GM12878 (cell line): ENCODE results near the gene MACF1.

Source experiments
- EZH2 ChIP-seq: IDR thresholded peaks from 2 replicates; pipeline ENCODE4 v1.6.1; 2012; ENCODE audit warnings: low read depth, mild to moderate bottlenecking, control low read depth, inconsistent platforms, low read length, borderline replicate concordance; ENCODE audit not compliant: control insufficient read depth
- FOXM1 ChIP-seq: IDR thresholded peaks from 2 replicates; pipeline ENCODE4 v1.6.1; 2012; ENCODE audit warnings: low read depth, mild to moderate bottlenecking, inconsistent platforms, low read length, moderate library complexity
- JUND ChIP-seq: IDR thresholded peaks from 2 replicates; pipeline ENCODE4 v1.6.1; 2012; ENCODE audit warnings: low read depth, mild to moderate bottlenecking, low read length, improper control_type of control experiment, moderate library complexity
- SP1 ChIP-seq: IDR thresholded peaks from one replicate; pipeline ENCODE4 v1.6.1; 2011; ENCODE audit warnings: low read depth, low read length
- YBX1 ChIP-seq: fragments of 450-650 bp; IDR thresholded peaks from 2 replicates; pipeline ENCODE4 v1.6.1; 2016; ENCODE audit warnings: antibody characterized with exemption
- TF ChIP-seq, protein P1 (sequence below), 3 experiments: IDR thresholded peaks in 2 of 3; conservative IDR thresholded peaks in 1 of 3; 2 replicates each; pipeline ENCODE4 v1.5.1; 2011; ENCODE audit warnings: low read depth in 3 of 3, low read length in 3 of 3, mild to moderate bottlenecking in 3 of 3, control low read depth in 2 of 3, moderate library complexity in 2 of 3, inconsistent platforms in 1 of 3, mixed read lengths in 1 of 3; ENCODE audit not compliant: control insufficient read depth in 2 of 3, insufficient read depth in 1 of 3; ENCODE audit errors: extremely low read depth in 1 of 3
- TF ChIP-seq, protein P2 (sequence below): fragments of 450-650 bp; IDR thresholded peaks from 2 replicates; pipeline ENCODE4 v1.6.1; 2014; ENCODE audit warnings: mild to moderate bottlenecking

DNA sequence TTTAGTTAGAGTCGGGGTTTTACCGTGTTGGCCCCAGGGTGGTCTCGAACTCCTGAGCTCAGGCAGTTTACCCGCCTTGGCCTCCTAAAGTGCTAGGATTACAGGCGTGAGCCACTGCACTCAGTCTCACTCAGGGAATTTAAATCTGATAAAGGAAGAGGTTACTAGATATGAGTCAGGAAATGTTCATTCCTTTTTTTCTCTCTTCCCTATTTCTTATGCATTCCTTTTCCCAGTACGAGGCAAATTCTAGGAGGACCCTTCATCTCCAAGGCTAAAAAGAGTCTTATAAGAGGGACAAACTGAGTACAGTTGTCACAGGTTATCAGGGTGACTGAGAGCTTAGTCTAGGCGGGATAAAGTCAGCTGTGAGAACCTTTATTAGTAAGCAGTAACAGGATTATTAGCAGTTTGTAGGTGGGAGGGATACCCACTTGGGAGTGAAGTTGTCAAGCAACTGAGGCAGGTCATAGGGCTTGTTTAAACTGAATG lies 9.1 kb downstream of the MACF1 start:
- TF ChIP-seq YBX1 (no peak), FOXM1 (no peak), JUND (no peak), EZH2 (no peak), SP1 (no peak)
- TF ChIP-seq, protein P1, sequence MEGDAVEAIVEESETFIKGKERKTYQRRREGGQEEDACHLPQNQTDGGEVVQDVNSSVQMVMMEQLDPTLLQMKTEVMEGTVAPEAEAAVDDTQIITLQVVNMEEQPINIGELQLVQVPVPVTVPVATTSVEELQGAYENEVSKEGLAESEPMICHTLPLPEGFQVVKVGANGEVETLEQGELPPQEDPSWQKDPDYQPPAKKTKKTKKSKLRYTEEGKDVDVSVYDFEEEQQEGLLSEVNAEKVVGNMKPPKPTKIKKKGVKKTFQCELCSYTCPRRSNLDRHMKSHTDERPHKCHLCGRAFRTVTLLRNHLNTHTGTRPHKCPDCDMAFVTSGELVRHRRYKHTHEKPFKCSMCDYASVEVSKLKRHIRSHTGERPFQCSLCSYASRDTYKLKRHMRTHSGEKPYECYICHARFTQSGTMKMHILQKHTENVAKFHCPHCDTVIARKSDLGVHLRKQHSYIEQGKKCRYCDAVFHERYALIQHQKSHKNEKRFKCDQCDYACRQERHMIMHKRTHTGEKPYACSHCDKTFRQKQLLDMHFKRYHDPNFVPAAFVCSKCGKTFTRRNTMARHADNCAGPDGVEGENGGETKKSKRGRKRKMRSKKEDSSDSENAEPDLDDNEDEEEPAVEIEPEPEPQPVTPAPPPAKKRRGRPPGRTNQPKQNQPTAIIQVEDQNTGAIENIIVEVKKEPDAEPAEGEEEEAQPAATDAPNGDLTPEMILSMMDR (IDR thresholded peaks at IDR 0.05 in 2 of 3, conservative IDR thresholded peaks at IDR 0.05 in 1 of 3; ENCODE audit: control insufficient read depth in 2 of 3, extremely low read depth in 1 of 3, insufficient read depth in 1 of 3, low read depth in 3 of 3, low read length in 3 of 3) = no peak
- TF ChIP-seq, protein P2, sequence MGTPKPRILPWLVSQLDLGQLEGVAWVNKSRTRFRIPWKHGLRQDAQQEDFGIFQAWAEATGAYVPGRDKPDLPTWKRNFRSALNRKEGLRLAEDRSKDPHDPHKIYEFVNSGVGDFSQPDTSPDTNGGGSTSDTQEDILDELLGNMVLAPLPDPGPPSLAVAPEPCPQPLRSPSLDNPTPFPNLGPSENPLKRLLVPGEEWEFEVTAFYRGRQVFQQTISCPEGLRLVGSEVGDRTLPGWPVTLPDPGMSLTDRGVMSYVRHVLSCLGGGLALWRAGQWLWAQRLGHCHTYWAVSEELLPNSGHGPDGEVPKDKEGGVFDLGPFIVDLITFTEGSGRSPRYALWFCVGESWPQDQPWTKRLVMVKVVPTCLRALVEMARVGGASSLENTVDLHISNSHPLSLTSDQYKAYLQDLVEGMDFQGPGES = no peak
